ENCODE measurements around the gene TCIRG1. TPM values are rescaled to one million over a fixed set of nuclear protein-coding genes. Genes with fewer than 3 reads are reported as not detected.
"Not testable (repeated sequence)": the region's sequence is repeated elsewhere in the genome, so short reads cannot be mapped to it uniquely, and the experiment has no call there.

Gene TCIRG1, protein sequence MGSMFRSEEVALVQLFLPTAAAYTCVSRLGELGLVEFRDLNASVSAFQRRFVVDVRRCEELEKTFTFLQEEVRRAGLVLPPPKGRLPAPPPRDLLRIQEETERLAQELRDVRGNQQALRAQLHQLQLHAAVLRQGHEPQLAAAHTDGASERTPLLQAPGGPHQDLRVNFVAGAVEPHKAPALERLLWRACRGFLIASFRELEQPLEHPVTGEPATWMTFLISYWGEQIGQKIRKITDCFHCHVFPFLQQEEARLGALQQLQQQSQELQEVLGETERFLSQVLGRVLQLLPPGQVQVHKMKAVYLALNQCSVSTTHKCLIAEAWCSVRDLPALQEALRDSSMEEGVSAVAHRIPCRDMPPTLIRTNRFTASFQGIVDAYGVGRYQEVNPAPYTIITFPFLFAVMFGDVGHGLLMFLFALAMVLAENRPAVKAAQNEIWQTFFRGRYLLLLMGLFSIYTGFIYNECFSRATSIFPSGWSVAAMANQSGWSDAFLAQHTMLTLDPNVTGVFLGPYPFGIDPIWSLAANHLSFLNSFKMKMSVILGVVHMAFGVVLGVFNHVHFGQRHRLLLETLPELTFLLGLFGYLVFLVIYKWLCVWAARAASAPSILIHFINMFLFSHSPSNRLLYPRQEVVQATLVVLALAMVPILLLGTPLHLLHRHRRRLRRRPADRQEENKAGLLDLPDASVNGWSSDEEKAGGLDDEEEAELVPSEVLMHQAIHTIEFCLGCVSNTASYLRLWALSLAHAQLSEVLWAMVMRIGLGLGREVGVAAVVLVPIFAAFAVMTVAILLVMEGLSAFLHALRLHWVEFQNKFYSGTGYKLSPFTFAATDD
- total RNA-seq = 245 and 247 TPM in 2 replicates

- intact Hi-C loops (cut with micrococcal nuclease) = no loop called here
Observed at GRCh38 chr11:68038718-68039525, at the start of gene TCIRG1. Gene TCIRG1 (plus strand): TSS chr11:68039025. CDS start chr11:68041272, 2,247 bp downstream.

DNA sequence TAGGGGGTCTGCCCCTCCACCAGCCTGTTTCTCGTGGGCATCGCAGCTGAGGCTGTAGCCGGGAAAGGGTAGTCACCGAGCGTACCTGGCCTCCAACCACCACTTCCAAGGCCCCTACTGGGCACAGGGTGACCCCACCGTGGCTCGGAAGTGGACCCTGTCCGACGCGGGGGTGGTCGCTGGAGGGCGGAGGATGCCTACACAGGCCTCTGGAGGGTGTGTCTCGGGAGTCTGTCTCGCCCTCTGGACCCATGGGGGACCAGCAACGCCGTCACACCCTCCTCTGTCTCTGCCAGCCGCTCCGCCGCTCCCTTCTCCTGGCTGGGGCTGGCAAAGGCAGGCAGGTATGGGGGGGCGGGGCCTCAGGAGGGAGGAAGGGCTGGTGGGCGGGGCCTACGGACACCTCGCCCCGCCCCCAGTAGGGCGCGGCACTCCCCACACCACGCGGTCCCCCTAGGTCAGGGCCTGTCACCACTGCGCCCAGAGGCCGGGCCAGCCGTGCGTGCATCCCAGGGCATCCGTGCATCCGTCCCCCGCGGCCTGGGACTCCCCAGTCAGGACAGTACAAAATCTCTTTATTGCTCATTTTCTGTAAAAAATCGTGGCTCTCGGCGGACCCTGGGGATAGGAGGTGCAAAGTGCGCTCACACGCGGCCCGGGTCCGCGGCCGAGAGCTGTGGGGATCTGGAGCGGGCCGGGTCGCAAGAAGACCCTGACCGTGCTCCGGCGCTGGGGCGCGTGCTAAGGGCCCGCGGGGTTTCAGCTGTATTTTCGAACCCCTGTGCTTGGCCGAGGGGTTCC is 48.1 kb upstream of the TCIRG1 start:
- intact Hi-C loops (cut with micrococcal nuclease) = not testable (repeated sequence)

GRCh38 chr11:67991347-67992121 is 47.3 kb upstream of the TCIRG1 start:
- intact Hi-C loops (cut with micrococcal nuclease) = loop anchor here (2.0 kb wide), 1 partner anchor 133 kb away; no protein-coding TSS in a partner anchor

- intact Hi-C loops (cut with micrococcal nuclease) = loop anchor here (2.0 kb wide), 1 partner anchor 135 kb away; no protein-coding TSS in a partner anchor
Observed at GRCh38 chr11:67993821-67994220, 45.0 kb upstream of the TCIRG1 start.

GRCh38 chr11:67994387-67994786 is 44.4 kb upstream of the TCIRG1 start:
- intact Hi-C loops (cut with micrococcal nuclease) = not testable (repeated sequence)

DNA sequence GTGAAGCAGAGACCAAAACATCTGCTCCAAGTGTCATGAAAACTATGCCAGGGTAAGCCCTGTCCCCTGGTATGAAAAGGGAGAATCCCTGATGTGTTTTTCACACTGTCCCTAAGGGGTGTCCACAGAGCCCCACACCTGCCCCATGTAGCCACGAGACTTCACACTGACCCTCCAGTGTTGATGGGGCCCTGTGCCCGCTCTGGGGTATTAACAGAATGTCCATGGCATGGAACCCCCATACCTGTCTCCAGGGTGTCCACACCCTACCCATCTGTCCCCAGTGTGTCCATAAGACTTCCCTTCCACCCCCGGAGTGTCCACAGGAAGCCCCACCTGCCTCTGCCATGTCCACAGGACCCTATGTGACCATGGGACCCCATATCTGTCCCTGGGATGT is 43.7 kb upstream of the TCIRG1 start:
- intact Hi-C loops (cut with micrococcal nuclease) = not testable (repeated sequence)

DNA sequence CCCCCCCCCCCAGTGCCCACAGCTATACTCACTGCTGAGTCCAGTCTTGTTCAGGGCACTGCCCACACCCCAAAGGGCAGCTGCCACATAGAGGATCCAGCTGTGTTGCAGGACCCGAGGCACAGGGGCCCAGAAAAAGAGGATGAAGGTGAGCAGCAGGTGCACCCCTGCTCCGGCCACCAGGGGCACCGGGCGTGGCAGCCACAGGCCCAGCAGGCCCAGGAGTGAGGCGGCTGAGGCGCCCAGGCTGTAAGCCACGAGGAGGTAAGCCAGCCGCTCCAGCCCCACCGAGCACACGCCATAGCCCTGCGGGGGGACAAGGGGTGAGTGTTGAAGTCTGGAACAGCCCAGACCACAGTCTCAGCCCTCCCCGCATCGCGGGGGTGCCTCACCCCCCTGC is 43.2 kb upstream of the TCIRG1 start:
- intact Hi-C loops (cut with micrococcal nuclease) = not testable (repeated sequence)

- intact Hi-C loops (cut with micrococcal nuclease) = loop anchor here (2.0 kb wide), 1 partner anchor 35 kb away; the partner anchor contains the start of gene NDUFS8
Observed at GRCh38 chr11:67996051-67996450, 42.8 kb upstream of the TCIRG1 start.

DNA sequence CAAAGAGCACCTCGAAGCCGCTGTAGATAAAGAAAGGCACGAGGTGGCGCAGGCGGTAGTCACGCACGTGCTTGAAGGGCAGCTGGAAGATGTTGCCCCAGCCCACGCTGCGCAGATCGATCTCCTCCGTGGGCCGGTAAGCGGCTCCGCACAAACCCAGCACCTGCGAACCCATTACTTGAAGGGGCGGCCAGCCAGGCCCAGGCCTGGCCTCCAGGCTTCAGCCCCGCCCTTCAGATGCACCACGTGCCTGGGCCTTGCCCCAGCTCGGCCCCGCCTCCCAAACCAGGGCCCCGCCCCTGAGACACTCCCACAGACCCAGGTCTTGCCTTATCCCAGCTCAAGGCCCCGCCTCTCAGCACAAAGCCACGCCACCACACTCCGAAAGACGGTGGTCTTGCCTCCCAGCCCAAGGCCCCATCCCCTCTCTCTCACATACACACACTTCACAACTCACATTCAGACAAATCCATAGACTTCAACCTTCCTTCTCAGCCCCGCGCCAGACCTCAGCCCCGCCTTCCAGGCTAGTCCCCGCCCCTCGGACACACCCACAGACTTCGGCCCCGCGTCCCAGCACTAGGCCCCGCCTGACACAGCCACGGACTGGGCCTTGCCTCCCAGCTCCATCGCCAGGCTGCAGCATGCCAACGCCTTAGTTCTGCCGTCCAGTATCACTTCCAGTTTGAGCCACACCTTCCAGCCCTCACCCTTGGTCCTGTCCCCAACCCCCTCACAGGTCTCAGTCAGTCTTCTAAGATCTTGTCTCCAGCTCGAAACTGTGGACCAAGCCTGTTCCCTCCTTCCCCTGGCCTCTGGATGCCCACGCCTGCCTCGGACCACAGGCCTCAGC is 42.0 kb upstream of the TCIRG1 start:
- intact Hi-C loops (cut with micrococcal nuclease) = loop anchor here (2.0 kb wide), 1 partner anchor 34 kb away; the partner anchor contains the start of gene NDUFS8

GRCh38 chr11:67997475-67997921 is 41.3 kb upstream of the TCIRG1 start:
- intact Hi-C loops (cut with micrococcal nuclease) = loop anchor here (2.0 kb wide), 1 partner anchor 33 kb away; the partner anchor contains the start of gene NDUFS8

- intact Hi-C loops (cut with micrococcal nuclease) = no loop called here
Observed at GRCh38 chr11:67998150-67999045, 40.4 kb upstream of the TCIRG1 start.

- intact Hi-C loops (cut with micrococcal nuclease) = no loop called here
Observed at GRCh38 chr11:67999201-67999629, 39.6 kb upstream of the TCIRG1 start.

DNA sequence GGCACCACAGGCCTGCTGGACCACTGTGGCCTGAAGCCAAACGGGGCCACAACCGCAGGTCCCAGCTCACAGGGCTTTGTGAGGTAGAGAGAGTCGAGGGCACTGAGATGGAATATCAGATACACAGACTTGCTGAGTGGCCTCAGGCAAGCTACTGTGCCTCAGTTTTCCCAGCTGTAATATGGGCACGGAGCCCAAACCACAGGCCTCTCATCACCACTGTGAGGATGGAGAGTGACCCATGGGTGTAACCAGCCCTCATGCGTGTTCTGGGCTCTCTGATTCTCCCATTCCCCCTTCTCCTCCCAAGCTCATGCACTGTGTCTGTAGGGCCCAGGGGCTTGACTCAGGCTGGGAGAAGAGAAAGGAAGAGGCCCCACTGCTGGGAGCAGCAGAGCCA is 39.1 kb upstream of the TCIRG1 start:
- intact Hi-C loops (cut with micrococcal nuclease) = no loop called here

DNA sequence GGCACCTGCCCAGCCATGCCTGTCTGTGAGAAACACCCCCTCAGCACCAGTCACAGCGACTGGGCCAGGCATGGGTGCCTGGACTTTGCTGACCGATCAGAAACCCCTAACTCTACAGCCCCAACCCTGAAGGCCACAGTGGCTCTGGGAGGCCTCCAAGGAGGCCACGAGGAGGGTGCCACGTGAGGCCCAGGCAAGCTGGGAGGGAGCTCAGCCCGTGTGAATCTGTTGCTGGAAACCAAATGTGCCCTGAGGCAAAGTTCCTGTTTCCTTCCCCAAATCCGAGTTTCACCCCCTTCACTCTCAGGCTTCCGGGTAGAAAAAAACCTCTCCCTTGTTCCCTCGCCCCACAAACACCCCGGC is 36.3 kb upstream of the TCIRG1 start:
- intact Hi-C loops (cut with micrococcal nuclease) = no loop called here

DNA sequence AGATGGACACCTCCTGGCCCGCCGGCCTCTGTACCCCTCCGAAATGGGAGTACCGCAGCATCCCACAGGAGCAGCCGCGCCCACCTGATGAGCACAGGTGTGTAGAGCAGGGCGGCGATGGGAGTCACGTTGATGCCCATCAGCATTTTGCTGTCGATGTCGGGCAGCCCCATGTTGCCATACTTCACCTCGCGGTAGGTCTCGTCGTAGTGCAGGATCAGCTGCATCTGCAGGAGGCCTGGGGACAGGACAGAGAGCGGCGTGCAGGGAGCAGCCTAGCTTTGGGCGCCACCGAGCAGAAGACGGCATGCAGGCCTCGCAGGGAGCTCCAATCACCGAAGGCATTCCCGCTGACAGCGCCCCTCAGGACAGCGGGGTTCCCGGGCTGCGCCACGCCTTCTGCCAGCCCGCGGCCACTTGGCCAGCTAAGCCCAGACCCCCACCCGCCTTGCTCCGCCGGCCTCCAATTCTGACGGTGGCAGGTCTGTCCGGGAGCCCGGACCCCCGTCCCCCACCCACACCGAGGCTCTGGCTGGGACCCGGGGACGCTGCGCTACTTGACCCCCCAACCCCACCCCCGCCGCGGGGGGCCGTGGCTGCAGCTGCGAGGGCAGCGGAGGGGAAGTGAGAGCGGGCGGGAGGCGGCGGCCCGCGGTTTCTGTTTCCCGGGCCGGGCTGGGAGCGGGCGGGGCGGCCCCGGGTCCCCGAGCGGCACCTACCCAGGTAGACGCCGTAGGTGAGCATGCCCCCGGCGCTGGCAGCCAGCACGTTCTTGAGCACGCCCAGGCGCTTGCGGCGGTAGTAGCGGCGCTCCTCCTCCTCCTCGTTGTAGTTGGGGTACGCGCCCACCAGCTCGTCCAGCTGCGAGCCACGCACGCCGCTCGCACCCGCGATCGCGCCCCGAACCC is 35.6 kb upstream of the TCIRG1 start:
- intact Hi-C loops (cut with micrococcal nuclease) = no loop called here

- intact Hi-C loops (cut with micrococcal nuclease) = loop anchor here (1.0 to 2.0 kb wide), 3 partner anchors 26 to 458 kb away; partner anchors contain the start of gene NDUFS8
Observed at GRCh38 chr11:68003846-68004550, 34.8 kb upstream of the TCIRG1 start, which contains the start of gene UNC93B1. Gene UNC93B1 (minus strand): TSS chr11:68004097. CDS start chr11:68004043, 54 bp downstream.
